GM21717 (cell line): ENCODE results near the gene RAD51B.

Experiments used
- ATAC-seq: cut with Tn5 transposase; IDR thresholded peaks from one replicate; pipeline ENCODE4 v1.9.1; 2021; ENCODE audit warnings: mild to moderate bottlenecking, moderate library complexity; ENCODE audit not compliant: unreplicated experiment

Gene RAD51B

DNA sequence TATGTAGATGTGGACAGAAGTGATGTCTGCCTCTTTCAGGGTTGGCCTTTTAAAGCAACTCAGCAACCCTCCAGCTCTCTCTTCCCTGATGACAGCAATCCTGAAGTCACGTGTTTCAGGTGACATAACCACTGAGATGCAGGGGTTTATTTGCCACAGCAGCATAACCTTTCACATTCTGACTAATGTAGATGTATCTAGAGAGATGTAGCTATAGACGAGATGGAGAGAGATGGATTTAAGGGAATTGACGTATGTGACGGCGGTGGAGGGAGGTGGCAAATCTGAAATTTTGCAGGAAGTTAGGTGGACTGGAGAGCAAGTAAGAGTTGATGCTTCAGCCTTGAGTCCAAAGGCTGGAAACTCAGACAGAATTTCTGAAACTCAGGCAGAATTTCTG lies 847.3 kb downstream of the RAD51B start:
- ATAC-seq, result no peak

DNA sequence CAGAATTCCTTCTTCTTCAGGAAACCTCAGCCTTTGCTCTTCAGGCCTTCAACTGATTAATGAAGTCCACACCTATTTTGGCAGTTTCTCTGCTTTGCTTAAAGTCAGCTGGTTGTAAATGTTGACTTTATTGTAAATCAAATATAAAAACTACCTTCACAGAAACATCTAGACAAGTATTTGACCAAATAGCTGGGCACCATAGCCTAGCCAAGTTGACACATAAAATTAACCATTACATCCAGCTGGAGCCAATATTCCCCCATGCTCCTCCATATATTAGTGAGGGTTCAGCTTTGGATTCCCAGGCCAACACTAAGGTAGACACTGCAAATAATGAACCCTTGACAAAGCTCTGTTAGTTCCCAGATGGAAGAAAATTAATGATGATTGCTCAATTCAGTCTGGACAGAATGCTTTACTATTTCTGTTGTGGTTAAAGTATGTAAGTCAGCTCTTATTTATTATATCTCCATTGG lies 847.8 kb downstream of the RAD51B start:
- ATAC-seq, result no peak

DNA sequence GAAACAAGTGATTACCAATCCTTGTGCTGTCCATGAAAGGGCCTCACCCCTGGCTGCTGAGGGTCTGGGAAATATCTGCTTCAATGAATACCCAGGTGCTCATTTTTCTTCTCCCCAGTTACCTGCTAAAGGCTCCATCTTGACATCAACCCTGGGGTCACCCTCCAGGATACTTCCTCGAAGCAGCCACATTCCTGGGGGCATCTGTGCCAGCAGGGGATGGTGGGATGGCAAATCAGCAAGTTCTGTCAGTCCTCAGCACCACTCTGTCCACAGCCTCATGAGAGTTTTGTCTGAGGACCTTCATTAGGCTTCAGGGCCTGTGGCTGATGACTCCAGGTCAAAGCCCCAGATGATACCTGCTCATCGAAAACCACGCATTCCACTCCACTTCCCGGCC lies 848.4 kb downstream of the RAD51B start:
- no peak for ATAC-seq

DNA sequence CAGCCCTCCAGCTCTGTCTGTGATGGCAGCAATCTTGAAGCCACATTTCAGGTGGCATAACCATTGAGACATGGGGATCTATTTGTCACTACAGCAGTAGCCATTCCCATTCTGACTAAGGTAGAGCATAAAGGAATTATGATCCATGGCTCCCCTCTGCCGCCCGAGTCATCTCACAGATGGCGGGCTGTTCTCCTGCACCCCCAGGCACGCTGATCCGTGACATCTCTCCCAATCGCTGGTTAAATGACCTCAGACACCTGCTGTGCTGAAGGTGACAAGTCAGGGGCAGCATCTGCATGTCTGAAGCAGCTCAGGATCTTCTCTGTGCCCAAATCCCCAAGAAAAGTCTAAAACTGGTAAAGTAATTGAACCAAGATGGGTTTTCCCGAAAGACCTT lies 849.0 kb downstream of the RAD51B start:
- ATAC-seq, result no peak

DNA sequence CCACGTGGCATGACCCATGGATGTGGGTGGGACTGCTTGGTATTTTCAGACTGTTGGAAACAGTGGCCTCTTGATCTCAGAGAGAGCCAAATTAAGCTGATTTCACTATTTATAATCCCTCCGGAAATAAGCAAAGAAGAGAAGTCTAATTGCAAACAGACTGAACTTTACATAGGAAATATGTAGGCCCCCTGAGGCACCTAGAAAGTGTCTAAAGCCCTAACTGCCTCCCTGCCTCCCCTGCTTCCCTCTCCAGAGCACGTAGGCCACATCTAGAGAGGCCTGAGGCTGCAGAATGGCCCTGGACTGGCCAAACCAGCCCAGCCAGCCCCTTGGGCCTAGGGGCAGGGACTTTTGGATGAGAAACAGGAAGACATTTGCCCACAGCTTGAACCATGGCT lies 849.5 kb downstream of the RAD51B start:
- no peak for ATAC-seq

DNA sequence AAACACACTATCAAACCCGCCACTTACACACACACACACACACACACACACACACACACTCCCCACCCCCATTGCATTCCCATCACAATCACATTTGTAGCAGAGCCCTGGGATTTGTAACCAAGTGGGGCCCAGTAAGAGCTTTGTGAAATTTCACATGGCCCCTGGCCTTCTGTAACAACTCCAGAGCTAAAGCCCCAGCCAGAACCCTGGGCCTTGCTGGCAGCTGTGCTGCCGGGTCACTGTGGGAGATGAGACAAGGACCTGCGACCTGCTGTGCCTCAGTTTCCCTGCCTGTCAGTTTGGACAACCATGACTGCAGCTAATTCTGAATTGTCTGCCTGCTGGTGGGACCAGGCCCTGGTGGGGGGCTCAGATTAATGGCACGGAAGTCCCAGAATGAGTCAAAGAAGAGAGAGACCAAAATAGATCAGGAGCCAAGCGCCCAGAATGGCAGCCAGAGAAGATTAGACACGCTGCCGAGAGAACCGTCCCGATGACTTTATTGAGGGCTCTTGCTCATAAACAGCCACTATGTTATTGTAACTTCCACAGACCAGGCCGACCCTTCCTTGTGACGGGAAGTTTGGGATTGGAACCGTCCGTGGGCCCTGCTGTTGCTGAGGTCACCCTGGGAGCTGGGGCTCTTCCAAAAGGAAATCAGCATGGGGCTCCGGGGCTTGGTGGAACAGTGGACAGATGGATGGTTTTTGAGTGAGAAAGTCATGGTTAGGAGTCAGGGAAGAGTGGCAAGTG lies 850.2 kb downstream of the RAD51B start:
- ATAC-seq, result no peak

DNA sequence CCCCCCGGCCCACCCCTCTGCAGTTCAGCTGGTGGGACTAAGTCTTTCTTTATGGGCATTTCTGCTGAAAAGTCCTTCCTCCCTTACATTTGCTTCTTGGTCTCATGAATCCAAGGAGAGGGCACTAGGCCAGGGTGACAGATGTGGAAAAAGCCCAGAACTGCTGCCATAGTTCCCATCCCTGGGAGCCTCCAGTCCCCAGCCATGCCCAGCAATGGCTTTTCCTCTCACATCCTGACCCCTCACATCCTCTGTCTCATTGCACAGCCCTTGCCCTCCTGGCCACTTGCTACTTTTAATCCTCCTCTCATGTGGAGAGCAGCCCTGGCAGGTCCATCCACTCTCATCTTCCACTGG lies 850.8 kb downstream of the RAD51B start:
- ATAC-seq, result no peak

DNA sequence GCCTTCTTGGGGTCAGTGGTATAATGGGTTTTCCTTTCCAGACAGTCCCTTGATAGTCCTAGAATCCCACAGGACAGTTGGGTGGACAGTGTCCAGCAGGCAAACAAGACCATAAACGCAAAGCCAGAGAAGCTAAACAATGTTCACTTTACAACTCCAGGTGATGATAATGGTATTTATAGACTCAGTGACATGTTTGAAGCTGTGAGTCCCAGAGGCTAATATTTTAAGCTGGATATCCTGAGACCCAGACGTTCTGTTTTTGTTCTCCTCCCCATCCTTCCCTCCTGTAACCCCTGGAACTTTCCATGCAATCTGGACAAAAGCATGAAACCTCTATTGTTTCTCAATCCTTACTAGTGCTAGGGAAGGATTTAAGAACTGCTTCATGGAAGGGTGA lies 852.3 kb downstream of the RAD51B start:
- no peak for ATAC-seq

DNA sequence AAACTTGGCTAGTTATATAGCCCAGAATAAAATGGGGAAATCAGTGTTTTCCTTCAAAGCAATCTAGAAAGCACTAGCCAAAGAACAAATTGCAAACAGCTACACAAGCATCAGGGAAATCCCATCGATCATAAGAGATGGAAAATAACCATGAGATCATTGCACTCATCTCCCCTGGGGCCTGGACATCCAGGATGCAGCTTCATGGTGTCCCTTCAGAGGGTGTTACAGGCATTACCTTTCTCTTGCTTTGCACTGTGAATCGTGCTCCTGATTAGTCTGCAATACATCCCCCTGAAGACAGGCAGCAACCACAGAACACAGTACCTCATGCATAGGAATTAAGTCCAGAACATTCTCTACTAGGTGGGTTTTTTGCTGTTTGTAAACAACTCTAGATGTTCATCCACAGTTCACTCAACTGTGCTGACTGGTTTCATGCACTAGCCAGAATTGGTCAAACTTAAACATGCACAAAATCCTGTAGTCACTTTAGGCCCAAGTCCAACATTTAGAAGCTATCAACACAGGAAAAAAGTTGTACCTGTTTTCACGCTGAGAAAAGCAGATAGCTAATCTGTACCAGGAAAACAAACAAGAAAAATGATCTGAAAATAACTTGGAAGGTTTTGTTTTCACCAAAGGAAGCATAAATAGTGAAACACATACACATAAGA lies 853.2 kb downstream of the RAD51B start:
- ATAC-seq, result no peak

DNA sequence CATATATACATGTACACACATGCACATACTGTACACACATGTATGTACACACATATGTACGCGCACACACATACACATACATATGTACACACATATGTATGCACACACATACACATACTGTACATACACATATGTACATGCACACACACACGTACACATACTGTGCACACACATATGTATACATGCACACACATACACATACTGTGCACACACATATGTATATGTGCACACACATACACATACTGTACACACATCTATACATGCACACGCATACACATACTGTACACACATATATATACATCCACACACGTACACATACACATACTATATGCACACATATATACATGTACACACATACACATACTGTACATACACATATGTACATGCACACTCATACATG lies 853.9 kb downstream of the RAD51B start:
- no peak for ATAC-seq

DNA sequence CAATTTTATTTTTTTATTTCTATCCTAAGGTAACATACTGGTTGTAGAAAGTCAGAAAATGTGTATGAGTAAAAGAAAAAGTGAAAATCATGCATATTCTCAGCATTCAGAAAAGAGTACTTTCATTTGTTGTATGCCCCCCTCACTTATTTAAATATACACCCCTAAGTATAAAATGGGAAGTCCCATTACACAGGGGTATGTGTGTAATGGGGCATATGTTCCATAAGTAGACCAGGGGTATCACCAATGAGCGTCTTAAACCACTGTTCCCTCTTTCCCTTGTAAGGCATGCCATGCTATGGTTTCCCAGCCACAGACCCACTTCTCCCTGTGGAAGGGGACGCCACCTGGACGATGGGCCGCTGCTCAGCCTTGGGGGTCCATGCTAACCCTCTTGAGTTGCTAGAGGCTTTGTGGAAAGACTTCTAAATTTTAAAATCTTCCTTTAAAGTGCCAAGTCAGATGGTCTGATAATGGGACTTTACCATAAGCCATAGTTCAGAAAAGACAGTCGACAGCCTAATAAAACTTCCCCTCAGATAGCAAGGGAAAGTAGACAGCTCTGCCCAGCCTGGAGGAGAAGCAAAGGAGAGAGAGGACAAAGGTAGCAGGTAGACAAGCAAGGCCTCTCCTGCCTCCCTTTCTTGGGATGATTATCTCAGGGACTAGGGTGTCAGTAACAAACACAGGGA lies 855.1 kb downstream of the RAD51B start:
- no peak for ATAC-seq

DNA sequence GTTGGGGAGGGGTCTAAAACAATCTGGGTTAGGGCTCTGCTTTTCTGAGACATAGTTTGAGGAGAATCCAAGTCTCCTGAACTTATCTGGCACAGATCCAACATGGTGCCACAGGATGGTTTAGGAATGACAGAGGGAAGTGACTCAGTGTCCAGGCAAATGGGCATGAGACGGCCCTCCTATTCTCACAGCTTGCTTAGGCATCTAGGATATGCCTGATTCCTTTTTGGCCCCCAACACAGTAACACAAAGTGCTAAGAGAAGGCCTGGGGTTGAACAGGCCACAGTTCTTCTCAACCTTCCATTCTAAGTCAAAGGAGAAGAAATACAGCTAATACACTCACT lies 855.6 kb downstream of the RAD51B start:
- ATAC-seq, result no peak

DNA sequence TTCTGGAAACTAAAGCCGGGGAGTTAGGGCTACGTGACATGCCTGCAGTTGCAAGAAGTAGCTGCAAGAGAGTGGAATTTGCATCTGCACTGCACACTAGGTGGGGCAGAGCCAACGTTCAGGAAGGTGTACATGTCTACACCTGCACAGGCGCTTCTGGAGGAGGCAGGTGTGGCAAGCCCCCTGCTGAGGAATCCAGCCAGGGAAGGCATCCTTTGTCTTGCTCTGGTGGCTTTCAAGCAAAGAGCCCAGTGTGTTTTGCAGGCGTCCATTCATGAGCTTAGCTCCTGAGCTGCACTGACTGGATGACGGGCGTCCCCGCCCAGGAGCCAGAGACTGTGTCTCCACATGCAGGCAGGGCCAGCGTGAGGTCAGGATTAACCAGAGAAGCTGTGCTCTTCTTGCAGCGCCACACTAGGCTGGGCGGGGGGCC lies 856.9 kb downstream of the RAD51B start:
- no peak for ATAC-seq

DNA sequence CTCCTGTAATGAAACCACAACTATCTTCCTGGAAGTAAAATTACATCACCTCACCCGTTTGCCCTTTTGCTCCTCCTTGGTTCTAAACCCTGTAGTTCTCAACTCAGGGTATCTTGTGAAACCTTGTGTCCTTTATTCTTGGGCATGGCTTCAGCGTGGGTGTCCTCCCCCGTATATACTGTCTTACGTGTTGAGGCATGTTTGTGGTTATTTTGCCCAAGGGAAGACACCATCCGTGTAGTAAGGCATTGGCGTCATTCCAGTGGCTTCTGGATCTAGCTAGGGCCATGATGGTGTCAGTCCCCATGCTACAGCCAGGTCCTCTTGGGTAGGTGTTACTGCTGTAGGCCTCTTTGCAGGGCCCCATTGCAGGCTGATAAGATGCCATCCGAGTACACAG lies 857.9 kb downstream of the RAD51B start:
- no peak for ATAC-seq

DNA sequence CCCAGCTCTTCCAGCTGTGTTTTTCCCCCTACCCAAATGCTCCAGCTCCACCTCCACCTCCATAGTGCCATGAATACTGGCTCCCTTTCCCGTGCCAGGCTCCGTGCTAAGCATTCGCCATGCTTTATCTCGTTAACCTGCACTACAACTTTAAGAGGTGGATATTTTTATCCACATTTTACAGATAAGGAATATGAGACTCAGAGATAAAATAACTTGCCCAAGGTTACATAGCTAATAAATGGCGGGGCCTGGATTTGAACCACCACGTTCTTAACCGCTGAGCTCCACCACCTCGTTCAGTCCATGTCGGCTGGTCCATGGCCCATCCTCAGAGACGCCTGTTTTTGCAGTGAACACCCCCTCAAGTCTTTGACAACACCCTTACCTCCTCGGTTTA lies 858.3 kb downstream of the RAD51B start:
- no peak for ATAC-seq

DNA sequence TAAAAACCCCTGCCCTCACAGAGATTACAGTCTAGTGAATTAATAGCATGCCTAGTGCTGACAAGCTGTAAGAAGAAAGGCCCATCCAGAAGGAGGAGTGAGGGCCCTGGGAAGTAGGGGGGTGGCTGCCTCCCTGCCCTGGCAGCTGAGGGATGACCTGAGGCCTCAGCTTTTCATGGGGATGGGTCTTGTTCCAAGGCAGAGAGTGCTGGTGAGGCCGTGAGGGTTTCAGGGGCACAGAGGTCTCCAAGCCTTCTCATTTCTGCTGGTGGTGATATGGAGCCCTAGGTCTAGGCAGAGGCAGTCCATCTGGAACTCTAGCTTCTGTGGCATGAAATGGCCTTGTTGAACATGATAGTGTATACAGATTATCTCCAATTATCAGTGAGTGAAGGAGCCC lies 858.9 kb downstream of the RAD51B start:
- no peak for ATAC-seq

DNA sequence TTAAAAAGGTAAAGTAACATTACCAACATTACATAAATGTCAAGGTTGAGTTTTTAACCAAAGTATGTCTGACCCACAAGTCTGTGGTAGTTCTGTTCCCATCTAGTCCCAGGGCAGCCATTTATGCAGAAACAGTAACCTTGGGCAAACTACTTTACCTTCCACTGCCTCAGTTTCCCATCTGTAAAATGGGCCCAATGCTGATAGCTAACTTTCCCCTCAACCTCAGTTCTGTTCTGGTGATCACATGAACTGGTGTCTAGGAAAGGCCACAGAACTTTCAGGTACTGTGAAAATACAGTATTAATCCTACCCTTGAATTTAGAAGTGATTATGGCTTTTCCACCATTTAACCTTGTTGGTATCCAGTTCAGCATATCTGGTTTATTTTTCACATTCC lies 859.7 kb downstream of the RAD51B start:
- no peak for ATAC-seq

DNA sequence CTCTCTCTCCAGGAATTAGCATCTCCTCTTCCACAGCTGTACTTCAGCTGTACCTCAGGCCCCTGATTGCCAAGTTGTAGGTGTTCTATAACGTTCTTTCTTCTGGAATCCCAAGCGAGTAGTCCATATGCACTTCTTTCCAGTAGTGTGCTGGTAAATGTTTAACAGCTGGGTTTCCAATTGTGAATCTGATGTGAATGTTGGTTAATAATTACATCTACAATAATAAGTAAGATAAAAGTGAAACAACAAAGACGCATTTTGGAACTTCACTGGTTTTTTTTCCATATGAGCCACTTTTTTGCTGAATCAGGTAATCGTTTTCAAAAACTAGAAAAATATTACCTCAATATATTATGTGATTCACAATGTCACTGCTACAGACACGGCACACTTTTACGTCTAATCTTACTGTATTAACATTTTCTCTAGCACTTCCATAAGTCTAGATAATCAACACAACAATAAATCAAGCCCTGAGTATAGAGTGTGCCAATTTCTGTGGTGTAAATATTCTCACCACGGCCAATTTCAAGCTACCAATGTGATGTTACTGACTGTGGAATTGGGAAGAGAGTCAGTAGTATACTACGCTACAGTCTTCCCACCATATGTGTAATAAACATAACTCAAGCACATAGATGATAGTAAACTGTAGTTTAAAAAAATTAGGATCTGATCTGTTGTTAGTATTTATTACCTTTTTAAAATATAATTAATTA lies 860.3 kb downstream of the RAD51B start:
- ATAC-seq, result no peak

DNA sequence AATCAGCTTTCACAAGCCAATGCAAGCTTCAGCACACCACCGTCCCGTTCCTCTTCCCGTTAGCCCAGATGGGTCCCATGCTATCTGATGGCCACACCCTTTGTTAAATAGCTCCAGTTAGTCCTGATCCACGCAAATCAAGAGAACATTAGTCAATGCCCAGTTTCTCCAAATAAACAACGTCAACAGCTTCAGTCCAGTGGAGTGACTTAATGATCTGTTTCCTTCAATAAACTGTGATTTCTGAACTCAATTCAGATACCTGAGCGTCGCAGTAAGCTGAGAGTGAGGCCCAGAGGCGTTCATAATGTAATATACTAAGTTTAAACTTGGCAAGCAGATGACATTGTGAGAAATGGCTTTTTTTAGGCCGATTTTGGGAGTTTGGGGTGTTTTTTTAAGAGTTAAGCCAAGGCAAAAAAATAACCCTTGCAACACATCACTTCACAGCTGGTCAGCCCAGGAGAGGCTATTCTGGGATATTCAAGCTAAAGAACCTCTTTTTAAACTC lies 861.0 kb downstream of the RAD51B start:
- no peak for ATAC-seq

DNA sequence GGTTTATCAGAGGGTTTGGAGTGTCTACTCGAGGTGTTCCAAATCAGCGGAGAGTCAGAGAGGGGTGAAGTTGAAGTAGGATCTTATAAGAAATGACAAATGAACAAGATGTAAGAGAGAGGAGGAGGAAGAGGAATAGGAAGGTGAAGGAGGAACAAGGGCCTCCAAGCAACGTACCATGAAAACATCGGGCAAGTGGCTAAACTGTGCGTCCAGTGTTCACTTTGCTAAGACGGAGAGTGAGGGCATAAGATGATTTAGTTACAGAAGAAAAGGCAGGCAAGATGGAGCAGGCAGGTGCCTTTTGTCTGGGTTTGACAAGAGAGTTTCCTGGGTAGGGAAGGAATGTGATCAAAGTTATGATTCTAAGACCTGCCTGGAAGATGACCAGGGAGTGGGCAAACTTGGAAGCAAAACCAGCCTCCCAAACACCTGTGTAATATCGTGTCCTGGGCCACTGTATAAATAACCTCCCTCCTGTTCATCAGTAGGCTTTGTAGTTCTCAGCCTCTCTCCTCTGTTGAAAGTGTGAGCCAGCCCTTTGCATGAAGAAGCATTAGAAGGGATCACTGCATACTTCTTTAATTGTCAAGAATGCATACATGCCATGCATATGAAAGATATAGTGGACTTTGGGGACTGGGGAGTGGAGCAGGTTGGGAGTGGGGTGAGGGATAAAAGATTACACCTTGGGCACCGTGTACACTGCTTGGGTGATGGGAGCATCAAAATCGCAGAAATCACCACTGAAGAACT lies 861.9 kb downstream of the RAD51B start:
- ATAC-seq, result no peak
